ENCODE data around the gene DCUN1D3.

Gene DCUN1D3

GRCh38 chr16:20918486-20919239 lies 18.5 kb upstream of the DCUN1D3 start:
- no peaks in the 10 kb centered on the region for H3K27me3 ChIP-seq (replicated peaks; ENCODE audit: control insufficient read depth, insufficient read depth, low read length)
- H3K4me3 ChIP-seq (ENCODE audit: low read length), result peak overlapping the region; percentile 9
- H3K4me1 ChIP-seq (ENCODE audit: control insufficient read depth, insufficient read depth, low read length), result peaks cover 52% of the 10 kb centered on the region
- peak overlapping the region; percentile 66 for H3K9ac ChIP-seq (ENCODE audit: low read length)
- H3K9me3 ChIP-seq (ENCODE audit: control insufficient read depth, low read length), result no peaks in the 10 kb centered on the region
- H3K36me3 ChIP-seq (ENCODE audit: control insufficient read depth, insufficient read depth, low read length, severe bottlenecking), result no peaks in the 10 kb centered on the region
- peak; percentile 68 for DNase-seq (ENCODE audit: low read depth)

DNA sequence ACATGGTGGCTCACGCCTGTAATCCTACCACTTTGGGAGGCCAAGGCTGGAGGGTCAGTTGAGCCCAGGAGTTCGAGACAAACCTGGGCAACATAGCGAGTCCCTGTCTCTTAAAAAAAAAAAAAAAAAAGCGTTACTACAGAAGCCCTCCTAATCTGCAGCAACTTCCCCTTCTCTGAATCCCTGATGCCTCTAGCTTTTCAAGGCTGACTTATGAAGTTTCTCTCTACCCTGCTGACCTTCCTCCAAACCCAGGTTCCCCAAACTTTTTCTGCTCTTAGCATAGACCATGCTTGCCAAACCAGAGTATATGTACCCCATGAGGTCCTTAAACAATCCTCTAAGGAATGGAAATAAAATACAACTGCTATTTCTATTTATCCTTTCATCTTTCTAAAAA lies 16.8 kb upstream of the DCUN1D3 start:
- Histone ChIP-seq H3K4me1 (ENCODE audit: control insufficient read depth, insufficient read depth, low read length) (peaks cover 60% of the 10 kb centered on the region), H3K9ac (ENCODE audit: low read length) (no peak overlapping the region), H3K4me3 (ENCODE audit: low read length) (no peak overlapping the region), H3K27me3 (replicated peaks; ENCODE audit: control insufficient read depth, insufficient read depth, low read length) (no peaks in the 10 kb centered on the region), H3K36me3 (ENCODE audit: control insufficient read depth, insufficient read depth, low read length, severe bottlenecking) (no peaks in the 10 kb centered on the region), H3K9me3 (ENCODE audit: control insufficient read depth, low read length) (no peaks in the 10 kb centered on the region)
- no peak for DNase-seq (ENCODE audit: low read depth)

DNA sequence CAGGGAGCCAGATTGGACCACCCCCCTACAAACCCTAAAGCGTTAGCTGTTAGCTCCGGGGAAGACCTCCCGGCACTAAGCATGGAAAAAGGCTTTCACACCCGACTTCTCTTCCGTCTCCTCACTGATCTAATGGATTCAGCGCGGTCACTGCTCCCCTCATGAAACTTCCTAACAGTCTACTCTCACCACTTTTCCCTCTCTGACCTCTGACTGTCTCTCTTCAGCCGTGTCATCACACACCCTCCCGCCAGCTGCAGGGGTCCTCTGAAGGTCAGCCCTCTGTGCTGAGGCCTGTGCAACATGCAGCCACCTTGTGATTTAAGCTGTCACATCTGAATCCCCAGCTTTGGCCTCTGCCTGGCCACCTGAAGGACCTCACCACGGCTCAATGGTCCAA lies 16.1 kb upstream of the DCUN1D3 start:
- Histone ChIP-seq H3K9ac (ENCODE audit: low read length) (peak overlapping the region; percentile 25), H3K9me3 (ENCODE audit: control insufficient read depth, low read length) (no peaks in the 10 kb centered on the region), H3K4me1 (ENCODE audit: control insufficient read depth, insufficient read depth, low read length) (peaks cover 67% of the 10 kb centered on the region), H3K27me3 (replicated peaks; ENCODE audit: control insufficient read depth, insufficient read depth, low read length) (no peaks in the 10 kb centered on the region), H3K4me3 (ENCODE audit: low read length) (no peak overlapping the region), H3K36me3 (ENCODE audit: control insufficient read depth, insufficient read depth, low read length, severe bottlenecking) (no peaks in the 10 kb centered on the region)
- no peak for DNase-seq (ENCODE audit: low read depth)

DNA sequence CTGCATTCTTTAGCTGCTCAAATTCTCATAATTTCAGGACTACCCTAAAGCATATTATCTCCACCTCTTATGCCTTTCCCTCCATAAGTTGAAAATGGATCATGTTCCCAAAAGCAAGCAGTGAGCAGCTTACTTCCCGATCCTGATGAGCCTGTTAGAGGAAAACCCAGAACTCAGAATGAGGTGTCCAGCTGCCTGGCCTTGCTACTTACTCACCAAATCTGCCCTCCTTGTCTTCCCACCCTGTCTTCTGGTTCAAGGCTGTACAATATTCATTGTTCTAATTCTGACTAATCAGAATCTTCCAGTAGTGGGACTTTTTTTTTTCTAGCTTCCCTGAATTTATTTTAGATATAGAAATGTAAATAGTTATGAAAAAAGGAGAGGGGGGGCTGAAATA lies 11.2 kb upstream of the DCUN1D3 start:
- H3K9me3 ChIP-seq (ENCODE audit: control insufficient read depth, low read length), result no peaks in the 10 kb centered on the region
- no peaks in the 10 kb centered on the region for H3K36me3 ChIP-seq (ENCODE audit: control insufficient read depth, insufficient read depth, low read length, severe bottlenecking)
- no peak overlapping the region for H3K4me3 ChIP-seq (ENCODE audit: low read length)
- peak overlapping the region; percentile 52 for H3K9ac ChIP-seq (ENCODE audit: low read length)
- peaks cover 74% of the 10 kb centered on the region for H3K4me1 ChIP-seq (ENCODE audit: control insufficient read depth, insufficient read depth, low read length)
- no peak for DNase-seq (ENCODE audit: low read depth)
- no peaks in the 10 kb centered on the region for H3K27me3 ChIP-seq (replicated peaks; ENCODE audit: control insufficient read depth, insufficient read depth, low read length)

GRCh38 chr16:20910781-20911321 lies 10.7 kb upstream of the DCUN1D3 start:
- peak; percentile 84 for DNase-seq (ENCODE audit: low read depth)
- H3K4me1 ChIP-seq (ENCODE audit: control insufficient read depth, insufficient read depth, low read length), result peaks cover 73% of the 10 kb centered on the region
- H3K9ac ChIP-seq (ENCODE audit: low read length), result peak overlapping the region; percentile 52
- no peak overlapping the region for H3K4me3 ChIP-seq (ENCODE audit: low read length)
- H3K27me3 ChIP-seq (replicated peaks; ENCODE audit: control insufficient read depth, insufficient read depth, low read length), result no peaks in the 10 kb centered on the region
- H3K9me3 ChIP-seq (ENCODE audit: control insufficient read depth, low read length), result no peaks in the 10 kb centered on the region
- H3K36me3 ChIP-seq (ENCODE audit: control insufficient read depth, insufficient read depth, low read length, severe bottlenecking), result no peaks in the 10 kb centered on the region

- H3K36me3 ChIP-seq (ENCODE audit: control insufficient read depth, insufficient read depth, low read length, severe bottlenecking), result no peaks in the 10 kb centered on the region
- peak overlapping the region; percentile 99 for H3K9ac ChIP-seq (ENCODE audit: low read length)
- no peaks in the 10 kb centered on the region for H3K9me3 ChIP-seq (ENCODE audit: control insufficient read depth, low read length)
- H3K27me3 ChIP-seq (replicated peaks; ENCODE audit: control insufficient read depth, insufficient read depth, low read length), result no peaks in the 10 kb centered on the region
- peak overlapping the region; percentile 71 for H3K4me3 ChIP-seq (ENCODE audit: low read length)
- peak; percentile 92 for DNase-seq (ENCODE audit: low read depth)
- H3K4me1 ChIP-seq (ENCODE audit: control insufficient read depth, insufficient read depth, low read length), result peaks cover 89% of the 10 kb centered on the region
Observed at GRCh38 chr16:20906341-20907255, 6.4 kb upstream of the DCUN1D3 start.

GRCh38 chr16:20905576-20905975 lies 5.4 kb upstream of the DCUN1D3 start:
- H3K9ac ChIP-seq (ENCODE audit: low read length), result peak overlapping the region; percentile 99
- peak overlapping the region; percentile 71 for H3K4me3 ChIP-seq (ENCODE audit: low read length)
- H3K4me1 ChIP-seq (ENCODE audit: control insufficient read depth, insufficient read depth, low read length), result peaks cover 84% of the 10 kb centered on the region
- H3K36me3 ChIP-seq (ENCODE audit: control insufficient read depth, insufficient read depth, low read length, severe bottlenecking), result no peaks in the 10 kb centered on the region
- no peaks in the 10 kb centered on the region for H3K9me3 ChIP-seq (ENCODE audit: control insufficient read depth, low read length)
- no peak for DNase-seq (ENCODE audit: low read depth)
- H3K27me3 ChIP-seq (replicated peaks; ENCODE audit: control insufficient read depth, insufficient read depth, low read length), result no peaks in the 10 kb centered on the region

DNA sequence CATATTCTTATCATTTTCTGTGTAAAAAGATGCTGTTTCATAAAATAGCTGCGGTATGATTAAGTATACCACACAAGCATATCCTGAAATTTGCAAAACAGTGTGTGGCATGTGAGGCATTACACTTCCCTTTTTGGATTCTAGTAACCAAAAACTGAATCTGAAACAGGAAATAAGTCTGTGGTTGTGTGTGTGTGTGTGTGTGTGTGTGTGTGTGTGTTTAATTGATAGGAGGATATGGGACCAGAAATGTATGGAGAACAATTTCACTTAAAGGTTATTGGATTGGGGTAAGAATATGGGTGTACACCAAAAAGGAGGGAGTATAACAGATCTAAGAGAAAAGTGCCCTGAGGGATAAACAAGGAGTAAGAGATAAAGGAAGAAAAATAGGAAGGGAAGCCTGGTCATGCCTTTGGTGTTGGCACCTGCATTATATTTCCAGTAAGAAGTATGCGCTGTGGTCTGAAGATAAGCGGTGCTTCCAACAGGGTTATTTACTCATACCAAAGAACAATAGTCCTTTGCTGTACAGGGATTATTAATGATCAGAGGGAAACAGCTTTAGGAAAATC lies 4.4 kb upstream of the DCUN1D3 start:
- Histone ChIP-seq H3K9ac (ENCODE audit: low read length) (peak overlapping the region; percentile 99), H3K4me1 (ENCODE audit: control insufficient read depth, insufficient read depth, low read length) (peaks cover 77% of the 10 kb centered on the region), H3K27me3 (replicated peaks; ENCODE audit: control insufficient read depth, insufficient read depth, low read length) (no peaks in the 10 kb centered on the region), H3K36me3 (ENCODE audit: control insufficient read depth, insufficient read depth, low read length, severe bottlenecking) (no peaks in the 10 kb centered on the region), H3K9me3 (ENCODE audit: control insufficient read depth, low read length) (no peaks in the 10 kb centered on the region), H3K4me3 (ENCODE audit: low read length) (peak overlapping the region; percentile 71)
- DNase-seq (ENCODE audit: low read depth), result peak; percentile 52

DNA sequence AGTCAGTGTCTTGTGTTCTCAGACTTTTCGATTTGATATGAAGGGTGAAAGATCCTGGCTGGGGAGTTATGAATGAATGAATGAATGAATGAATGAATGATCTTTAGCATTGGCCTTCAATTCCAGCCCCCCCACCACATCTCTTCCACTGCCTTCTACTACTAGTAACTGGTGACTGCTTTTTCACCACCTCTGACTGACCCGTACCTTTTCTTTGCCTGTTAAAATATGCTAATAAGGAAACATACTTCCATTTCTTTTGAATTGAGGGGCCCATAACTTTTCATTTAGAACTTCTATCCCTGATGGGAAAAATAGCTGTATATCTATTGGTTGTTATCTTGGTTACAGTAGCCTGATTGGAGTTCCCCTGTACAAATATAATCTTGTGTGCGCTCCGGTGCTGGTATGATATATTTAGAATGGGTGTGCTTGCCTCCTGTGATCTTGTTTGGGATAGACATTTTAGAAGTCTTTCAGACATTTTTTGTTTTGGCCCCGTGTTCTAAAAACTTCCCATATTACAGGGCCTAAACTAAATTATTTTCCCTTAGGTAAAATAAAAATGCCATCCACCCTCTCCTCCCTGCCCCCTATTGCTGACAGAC lies 3.8 kb upstream of the DCUN1D3 start:
- Histone ChIP-seq H3K36me3 (ENCODE audit: control insufficient read depth, insufficient read depth, low read length, severe bottlenecking) (no peaks in the 10 kb centered on the region), H3K27me3 (replicated peaks; ENCODE audit: control insufficient read depth, insufficient read depth, low read length) (no peaks in the 10 kb centered on the region), H3K4me3 (ENCODE audit: low read length) (peak overlapping the region; percentile 41), H3K4me1 (ENCODE audit: control insufficient read depth, insufficient read depth, low read length) (peaks cover 75% of the 10 kb centered on the region), H3K9me3 (ENCODE audit: control insufficient read depth, low read length) (no peaks in the 10 kb centered on the region), H3K9ac (ENCODE audit: low read length) (peak overlapping the region; percentile 99)
- DNase-seq (ENCODE audit: low read depth), result no peak

DNA sequence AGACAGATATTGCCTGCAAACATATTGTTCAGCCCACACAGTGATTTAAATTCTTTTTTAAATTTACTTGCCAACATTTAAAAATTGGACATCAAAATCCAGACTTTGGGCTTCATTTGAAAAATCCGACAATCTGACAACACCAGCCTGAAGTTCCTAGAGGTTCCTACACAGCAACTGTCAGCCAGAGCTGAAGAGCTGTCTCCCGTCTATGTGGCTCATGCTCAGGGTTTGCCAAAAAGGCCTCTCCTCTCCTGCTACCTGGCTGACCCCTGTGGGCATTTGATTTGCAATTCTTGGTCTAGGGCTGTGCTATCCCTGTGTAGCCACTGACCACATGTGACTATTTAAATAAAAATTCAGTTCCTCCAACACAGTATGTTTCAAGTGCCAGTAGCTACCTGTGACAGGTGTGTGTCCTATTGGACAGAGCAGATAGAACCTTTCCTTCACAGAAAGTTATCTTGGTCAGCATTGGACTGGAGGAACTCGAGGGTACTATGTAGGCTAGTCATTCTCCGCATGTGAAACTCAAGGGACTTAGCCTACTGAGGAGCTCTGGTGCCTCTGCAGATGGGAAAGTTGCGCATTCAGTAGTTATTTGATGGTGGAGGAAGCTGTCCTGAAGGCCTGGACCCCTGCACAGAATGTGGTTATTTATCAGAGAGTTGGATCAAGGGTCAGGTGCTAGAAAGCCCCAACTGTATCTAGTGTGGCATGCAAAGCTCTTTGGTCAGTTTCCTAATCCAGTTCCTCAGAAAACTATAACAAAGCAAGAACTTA lies 3.1 kb upstream of the DCUN1D3 start:
- Histone ChIP-seq H3K27me3 (replicated peaks; ENCODE audit: control insufficient read depth, insufficient read depth, low read length) (no peaks in the 10 kb centered on the region), H3K4me1 (ENCODE audit: control insufficient read depth, insufficient read depth, low read length) (peaks cover 72% of the 10 kb centered on the region), H3K9ac (ENCODE audit: low read length) (peak overlapping the region; percentile 99), H3K4me3 (ENCODE audit: low read length) (peak overlapping the region; percentile 41), H3K36me3 (ENCODE audit: control insufficient read depth, insufficient read depth, low read length, severe bottlenecking) (no peaks in the 10 kb centered on the region), H3K9me3 (ENCODE audit: control insufficient read depth, low read length) (no peaks in the 10 kb centered on the region)
- no peak for DNase-seq (ENCODE audit: low read depth)
